Kidney glomerular epithelial cell (primary cell): Measurements from ENCODE around the gene SPHK1.

Source experiments
- DNase-seq: peaks from one replicate; lab custom pipeline; 2025; lab: John Stamatoyannopoulos, UW

The SPHK1 gene

GRCh38 chr17:76407509-76407908 is 23.1 kb downstream of the SPHK1 start:
- no peak for DNase-seq

DNA sequence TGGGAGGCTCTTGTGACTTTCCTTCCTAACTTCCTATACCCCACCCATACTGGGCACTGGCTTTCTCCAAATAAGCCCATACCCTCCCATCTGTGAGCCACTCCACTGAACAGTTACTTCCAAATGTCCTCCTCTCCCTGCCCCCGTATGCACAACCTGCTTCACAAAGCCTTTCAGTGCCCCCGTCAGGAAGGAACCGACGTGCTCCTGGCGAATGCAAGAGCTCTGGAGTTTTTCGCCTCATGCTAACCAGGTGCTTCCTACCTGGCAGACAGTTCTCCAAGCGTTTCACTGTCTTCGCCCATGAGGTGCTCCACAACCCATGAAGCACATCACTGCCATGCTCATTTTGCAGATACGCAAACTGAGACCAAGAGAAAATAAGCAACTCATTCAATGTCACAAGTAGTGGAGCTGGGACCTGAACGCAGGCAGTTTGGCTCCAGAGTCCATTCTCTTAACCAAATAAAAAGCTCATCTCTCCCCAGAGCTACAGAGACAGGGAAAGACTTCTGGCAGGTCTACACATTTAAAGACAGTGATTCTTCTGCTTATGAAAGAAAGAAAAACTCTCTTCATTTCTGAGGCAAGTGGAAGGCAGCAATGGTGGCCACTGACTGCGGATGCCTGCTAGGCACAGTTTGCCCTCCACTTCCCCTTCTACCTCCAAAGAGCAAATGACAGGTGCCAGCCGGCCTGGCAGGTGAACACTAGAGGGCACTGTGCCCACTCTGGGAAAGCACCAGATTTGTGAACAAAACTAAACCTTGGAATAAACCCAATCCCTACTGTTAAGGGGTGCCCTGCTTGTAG is 23.8 kb downstream of the SPHK1 start:
- peak; percentile 19 for DNase-seq

DNA sequence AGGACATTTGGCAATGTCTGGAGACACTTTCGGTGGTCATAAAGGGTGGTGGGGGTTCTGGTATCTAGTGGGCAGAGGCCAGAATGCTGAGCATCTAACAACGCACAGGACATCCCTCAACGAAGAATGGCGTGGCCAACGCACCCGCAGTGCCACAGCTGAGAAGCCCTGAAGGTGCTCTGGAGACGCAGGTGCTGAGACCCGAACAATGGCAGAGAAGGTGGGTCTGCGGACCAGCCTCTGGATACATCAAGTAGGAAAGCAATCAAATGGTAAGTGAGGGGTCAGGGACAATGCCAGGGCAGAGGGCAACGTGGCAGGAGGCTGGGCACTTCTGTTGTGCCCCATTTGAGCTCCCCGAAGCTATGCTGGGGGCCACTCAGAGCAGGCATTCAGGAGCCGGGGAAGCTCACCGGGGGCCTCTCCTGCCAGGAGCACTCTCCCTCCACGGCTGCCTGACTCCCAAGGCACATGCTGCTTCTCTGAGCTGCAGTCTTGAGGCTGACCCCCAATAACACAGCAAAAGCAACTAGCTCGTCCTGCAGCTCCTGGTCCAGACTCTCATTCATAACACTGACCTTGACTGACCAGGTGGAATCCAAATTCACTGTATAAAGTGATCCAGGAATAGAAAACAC is 26.0 kb downstream of the SPHK1 start:
- no peak for DNase-seq

DNA sequence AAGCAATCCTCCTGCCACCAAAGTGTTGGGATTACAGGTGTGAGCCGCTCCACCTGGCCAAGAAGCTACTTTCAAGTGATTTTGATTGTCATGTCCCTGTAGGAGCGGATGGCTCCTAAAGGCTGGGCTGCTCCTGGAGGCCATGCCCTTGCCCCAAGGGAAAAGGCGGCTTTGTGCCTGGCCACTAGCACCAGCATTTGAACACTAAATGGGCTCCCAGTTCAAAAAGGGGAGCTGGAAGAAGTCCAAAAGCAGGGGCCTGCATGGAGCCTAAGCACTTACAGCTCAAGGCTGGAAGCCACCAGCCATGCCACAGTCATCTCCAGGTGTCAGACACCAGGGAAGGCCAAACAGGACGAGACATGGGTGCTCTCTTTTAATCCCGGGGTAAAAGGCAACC is 26.8 kb downstream of the SPHK1 start:
- DNase-seq, result no peak

DNA sequence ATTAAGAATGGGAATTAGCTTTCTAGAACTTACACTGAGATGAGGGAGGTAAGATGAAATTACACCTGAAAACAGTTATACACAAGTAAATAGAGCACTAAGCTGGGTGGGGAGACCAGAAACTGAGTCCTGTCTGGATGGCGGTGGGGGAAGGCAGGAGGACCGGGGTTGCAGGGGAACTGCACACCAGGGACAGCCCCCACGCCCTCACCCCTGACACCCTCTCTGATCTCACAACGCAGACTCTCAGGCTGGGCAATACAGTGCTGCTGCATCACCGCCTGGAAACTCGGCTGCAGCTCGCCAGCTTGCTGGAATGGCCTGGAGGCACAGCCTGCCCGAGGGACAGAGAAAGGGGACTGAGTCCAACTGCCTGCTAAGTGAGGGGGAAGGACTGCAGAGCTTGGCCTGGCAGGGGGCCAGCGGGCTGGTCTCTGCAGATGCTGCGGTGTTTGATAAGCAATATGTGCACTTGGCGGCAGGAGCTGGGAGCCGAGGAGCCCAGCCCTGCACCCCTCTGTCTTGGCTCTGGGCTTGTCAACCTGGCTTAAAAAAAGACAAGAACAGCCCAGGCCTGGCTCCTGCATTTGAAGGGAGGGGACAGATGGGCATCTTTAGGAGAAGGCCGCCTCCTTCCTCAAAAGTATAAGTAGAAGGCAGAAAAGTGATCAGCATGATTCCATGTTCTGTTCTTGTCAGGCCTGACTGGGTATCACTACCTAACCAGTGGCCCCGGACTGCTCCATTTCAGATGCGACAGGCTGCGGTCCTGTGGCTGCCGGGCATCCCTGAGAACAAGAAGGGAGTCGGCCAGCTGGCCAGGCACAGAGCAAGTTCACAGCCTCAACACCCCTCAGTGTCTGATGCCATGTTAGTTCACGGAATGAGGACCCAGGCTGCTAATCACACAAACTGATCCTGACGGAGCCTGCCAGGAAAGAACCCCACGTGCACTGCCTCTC is 30.2 kb downstream of the SPHK1 start:
- DNase-seq, result no peak

- DNase-seq, result no peak
Measured at GRCh38 chr17:76415786-76416185, 31.4 kb downstream of the SPHK1 start.

DNA sequence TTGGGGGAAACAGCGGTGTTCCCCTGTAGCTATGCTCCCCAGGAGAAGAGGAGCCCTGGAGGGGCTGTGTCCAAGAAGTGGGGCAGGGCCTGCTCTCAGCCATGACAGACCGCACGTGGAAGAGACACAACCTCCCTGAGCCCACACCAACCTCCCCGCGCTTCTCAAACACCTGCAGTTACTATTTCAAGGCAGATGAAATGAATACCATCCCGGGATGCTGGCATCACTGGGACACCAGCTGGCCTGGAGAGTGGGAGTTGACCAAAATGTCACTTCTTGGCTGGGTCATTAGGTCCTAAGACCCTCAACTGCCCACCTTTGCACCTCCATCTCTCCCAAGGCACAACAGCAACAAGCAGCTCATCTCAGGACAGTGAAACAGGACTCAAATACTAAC is 32.0 kb downstream of the SPHK1 start:
- no peak for DNase-seq

DNA sequence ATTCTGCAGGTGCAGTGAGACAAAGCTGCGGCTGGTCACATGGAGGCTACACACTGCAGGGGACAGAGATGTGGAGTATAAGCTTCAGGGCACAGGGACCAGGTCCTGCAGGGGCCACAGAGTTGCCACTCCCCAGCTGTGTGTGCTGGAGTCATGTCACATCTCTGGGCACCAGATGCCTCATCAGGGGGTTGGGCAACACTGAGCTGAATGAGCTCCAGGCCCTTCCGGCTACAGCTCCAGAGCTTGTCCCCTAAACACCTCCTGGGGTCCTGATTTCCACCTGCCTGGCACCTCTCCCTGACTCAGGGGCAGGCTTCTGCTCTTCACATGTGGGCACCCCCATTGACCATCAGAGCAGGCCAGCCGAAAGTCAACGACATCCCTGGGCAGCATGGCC is 32.5 kb downstream of the SPHK1 start:
- no peak for DNase-seq

- DNase-seq, result no peak
Measured at GRCh38 chr17:76417499-76418143, 33.2 kb downstream of the SPHK1 start.

GRCh38 chr17:76419576-76420260 is 35.3 kb downstream of the SPHK1 start:
- no peak for DNase-seq

DNA sequence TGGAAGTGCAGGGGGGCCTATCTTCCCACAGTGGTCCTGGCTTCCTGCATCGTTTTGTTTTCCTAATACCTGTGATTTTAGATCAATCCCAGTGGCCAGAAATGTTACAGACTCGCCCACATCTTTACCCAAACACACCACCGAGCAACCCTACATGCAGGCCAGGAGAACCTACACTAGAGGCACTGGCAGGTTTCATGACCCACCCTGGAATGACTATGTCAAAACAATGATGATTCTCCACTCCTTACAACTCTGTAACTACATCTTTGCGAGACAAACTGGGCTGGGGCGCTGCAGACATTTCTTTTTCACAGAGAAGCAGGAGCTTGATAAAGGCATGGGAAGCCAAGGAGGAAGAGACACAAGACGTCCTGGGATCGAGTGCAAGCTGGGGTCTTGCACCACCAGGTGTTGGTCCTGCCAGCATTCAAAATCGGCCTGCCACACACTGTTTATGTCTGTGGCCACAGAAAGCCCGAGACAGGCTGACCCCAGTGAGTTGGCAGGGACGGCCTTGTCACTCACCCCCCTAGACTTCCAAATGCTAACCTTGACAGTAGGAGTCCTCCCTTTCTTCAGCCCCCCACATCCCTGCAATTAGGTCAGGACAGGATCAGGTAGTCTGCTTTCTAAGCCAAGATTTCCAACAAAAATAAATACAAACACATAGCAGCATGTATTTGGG is 36.1 kb downstream of the SPHK1 start:
- no peak for DNase-seq

GRCh38 chr17:76421044-76421407 is 36.6 kb downstream of the SPHK1 start:
- no peak for DNase-seq

- DNase-seq, result no peak
Measured at GRCh38 chr17:76422406-76422805, 38.0 kb downstream of the SPHK1 start.

GRCh38 chr17:76422860-76423259 is 38.5 kb downstream of the SPHK1 start:
- no peak for DNase-seq

DNA sequence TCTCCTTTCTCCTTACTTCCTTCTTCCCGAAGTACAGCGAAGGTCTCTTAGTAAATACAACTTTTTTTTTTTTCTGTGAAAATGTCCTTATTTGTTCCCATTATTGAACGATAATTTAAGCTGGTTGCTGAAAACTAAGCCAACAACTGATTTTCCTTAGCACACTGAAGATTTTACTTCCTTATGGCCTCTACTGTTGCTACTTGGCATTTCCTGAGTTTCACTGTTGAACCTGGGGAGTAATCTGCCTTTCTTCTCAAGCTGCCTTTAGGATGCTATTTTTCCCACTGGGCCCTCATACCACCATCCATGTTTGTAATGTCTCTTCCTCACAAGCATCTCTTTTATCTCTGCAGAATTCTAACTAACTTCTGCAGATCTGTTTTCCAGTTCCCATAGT is 42.4 kb downstream of the SPHK1 start:
- DNase-seq, result no peak

DNA sequence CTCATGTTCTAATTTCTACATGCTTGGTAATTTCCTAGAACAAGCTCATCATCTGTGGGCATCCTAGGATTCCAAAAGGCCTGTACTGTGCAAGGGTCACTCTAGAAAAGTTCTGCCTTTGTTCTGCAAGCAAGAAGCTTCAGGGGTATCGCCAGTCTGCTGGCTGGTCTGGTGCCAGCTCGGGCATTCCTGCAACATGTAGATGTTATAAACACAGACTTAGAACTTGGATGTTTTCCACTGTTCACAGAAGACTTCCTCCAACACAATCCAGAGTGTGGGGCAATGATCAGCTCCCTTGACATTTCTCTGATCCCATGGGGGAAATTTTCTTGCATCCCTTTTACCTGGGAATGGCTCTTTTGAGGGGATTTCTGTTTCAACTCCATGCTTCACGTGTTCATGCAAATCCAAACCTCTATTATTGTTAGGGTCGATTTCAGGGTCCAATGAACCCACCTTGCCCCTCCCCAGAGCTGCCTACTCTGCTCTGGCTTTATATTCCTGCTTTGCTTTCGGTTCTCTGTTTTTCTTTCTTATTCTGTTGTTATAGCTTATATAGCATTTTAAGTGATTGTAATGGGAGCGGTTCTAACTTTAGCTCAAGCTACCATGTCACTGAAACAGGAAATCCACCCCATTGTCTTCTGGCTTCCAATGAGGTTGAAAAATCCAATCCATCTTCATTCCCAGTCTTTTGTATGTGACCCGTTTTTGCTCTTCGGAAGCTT is 43.3 kb downstream of the SPHK1 start:
- no peak for DNase-seq

DNA sequence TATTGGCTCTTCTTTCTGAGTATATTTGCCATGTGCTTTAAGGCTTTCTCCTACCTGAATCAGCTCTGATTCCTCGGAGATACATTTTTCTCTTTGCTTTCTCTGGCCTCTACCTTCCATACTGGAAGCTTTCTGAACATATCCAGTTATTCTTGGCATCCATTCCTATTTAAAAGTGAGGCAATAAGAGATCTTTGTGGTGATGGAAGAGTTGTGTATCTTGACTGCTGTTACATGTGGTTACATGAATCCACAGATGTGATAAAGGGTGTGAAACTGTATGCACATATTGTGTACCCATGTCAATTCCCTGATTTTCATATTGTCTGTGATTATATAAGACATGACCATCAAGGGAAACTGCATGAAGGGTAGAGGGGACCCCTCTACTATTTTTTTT is 44.1 kb downstream of the SPHK1 start:
- no peak for DNase-seq

DNA sequence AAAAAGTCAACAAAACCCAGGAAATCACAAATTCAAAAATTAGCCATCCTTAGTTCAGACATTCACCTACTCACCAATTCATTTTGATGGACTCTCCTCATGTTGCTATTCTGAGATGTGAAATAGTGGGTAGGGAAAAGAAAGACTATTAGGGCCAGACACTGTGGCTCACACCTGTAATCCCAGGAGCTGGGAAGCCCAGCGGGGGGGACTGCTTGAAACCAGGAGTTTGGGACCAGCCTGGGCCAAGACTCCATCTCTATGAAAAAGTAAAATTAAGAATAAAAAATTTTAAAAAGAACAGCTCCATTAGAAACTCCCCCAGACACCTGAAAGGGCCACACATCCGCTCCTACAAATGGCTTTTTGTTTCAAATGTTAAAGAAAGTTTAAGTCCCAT is 47.1 kb downstream of the SPHK1 start:
- DNase-seq, result no peak

- no peak for DNase-seq
Measured at GRCh38 chr17:76432004-76432403, 47.6 kb downstream of the SPHK1 start.

DNA sequence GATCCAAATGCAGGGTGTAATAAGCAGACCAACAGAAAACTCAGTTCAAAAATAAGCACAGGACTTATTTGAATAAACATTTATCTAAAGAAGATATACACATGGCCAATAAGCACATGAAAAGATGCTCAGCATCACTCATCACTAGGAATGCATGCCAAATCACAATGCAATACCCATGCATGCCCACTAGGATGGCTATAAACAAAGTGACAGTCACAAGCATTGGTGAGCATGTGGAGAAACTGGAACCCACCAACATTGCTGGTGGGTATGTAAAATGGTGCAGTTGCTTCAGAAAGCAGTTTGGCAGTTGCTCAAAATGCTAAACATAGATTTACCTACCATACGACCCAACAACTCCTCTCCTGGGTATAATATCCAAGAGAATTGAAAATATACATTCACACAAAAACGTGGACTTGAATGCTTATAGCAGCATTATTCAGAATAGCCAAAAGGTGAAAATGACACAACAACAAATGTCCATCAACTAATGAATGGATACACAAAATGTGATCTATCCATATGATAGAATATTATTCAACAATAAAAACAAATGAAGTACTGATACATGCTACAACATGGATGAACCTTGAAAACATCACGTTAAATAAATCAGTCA is 48.4 kb downstream of the SPHK1 start:
- no peak for DNase-seq
